ENCODE measurements around the gene IRF8. TPM values are rescaled to one million over a fixed set of nuclear protein-coding genes. Genes with fewer than 3 reads are reported as not detected.

Gene IRF8
- total and polyA plus RNA-seq, 3 experiments from 2014 or later = 2.1 to 22.0 (median 19.2) TPM

DNA sequence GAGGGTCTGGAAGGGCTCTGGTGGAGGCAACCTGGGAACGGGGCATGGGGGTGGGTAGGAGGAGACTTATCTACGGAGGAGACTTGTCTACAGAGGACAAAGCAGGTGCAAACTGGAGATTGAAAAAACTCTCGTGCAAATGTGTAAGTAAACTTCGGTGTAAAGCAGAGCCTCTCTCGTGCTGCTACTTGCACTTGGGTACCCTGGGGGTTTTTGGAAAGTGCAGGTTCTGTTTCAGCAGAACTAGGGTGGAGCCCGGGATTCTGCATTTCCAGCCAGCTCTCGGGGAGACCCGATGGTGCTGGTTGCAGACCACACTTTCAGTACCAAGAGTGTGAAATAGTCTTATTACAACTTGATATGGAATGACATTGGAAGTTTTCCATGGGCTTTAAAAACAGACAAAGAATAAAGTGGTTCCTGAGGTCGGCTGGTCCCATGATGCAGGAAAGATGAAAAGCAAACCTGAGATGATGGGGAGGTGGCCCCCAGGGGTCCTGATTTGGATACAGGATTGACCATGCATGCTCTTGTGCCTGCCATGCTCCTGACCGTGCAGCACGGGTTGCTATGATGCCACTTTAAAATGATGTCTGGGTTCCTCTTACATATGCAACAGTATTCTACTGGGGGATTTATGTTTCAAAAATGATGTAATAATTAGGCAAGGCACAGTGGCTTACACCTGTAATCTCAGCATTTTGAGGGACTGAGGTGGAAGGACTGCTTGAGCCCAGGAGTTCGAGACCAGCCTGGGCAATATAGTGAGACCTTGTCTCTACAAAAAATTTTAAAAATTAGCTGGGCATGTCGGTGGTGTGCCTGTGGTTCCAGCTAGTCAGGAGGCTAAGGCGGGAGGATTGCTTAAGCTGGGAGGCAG lies 69.3 kb downstream of the IRF8 start:
- peaks cover 0 to 4% of the 10 kb centered on the region in 2 donors for H3K27me3 Mint-ChIP-seq
- no peak overlapping the region for H3K4me3 Mint-ChIP-seq
- H3K27ac ChIP-seq (ENCODE audit: low read depth, low read length) = no peak overlapping the region
- H3K9me3 Mint-ChIP-seq = no peaks in the 10 kb centered on the region
- H3K4me1 ChIP-seq (ENCODE audit: insufficient read depth, low read length) = no peaks in the 10 kb centered on the region
- peaks cover 9 to 19% (median 12%) of the 10 kb centered on the region in 3 donors for H3K4me1 Mint-ChIP-seq
- no peaks in the 10 kb centered on the region for H3K9me3 ChIP-seq (ENCODE audit: low read length)
- H3K27me3 ChIP-seq (ENCODE audit: insufficient read depth, low read length, poor library complexity, severe bottlenecking) = no peaks in the 10 kb centered on the region
- no peaks in the 10 kb centered on the region for H3K36me3 Mint-ChIP-seq
- DNase-seq = no peak
- POLR2A ChIA-PET = no interaction called here
- peak overlapping the region in 1 of 8 donors; percentile 21 for H3K27ac Mint-ChIP-seq
- CTCF ChIA-PET = interaction anchor here (1.2 to 1.8 kb wide), 2 partner anchors 147 to 149 kb away, joined by 3 to 4 read pairs; no protein-coding TSS in a partner anchor
- H3K36me3 ChIP-seq (ENCODE audit: insufficient read depth, low read length) = no peaks in the 10 kb centered on the region
- H3K4me3 ChIP-seq (ENCODE audit: low read length) = no peak overlapping the region

DNA sequence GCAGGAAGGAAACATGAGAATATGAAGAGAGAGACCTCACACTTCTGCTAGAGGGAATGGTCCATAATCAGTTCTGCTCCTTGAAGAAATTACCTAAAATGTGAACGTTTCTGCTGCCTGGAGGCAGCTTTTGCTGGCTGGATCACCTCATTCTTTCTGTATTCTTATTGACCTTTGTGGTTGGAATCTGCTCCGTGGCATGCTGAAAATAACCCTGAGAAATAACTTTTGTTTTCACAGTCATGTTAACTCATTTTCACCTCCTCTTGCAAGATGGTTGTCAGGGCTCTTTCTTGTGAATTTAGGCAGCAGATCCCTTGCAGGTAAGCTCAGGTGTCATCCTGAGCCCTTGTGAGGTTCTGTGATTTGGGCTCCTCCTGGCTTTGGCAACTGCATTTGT lies 70.2 kb downstream of the IRF8 start:
- no peaks in the 10 kb centered on the region for H3K36me3 ChIP-seq (ENCODE audit: insufficient read depth, low read length)
- Mint-ChIP-seq H3K27me3 (peaks cover 0 to 4% of the 10 kb centered on the region in 2 donors), H3K4me1 (peaks cover 9 to 19% (median 12%) of the 10 kb centered on the region in 3 donors), H3K4me3 (no peak overlapping the region), H3K27ac (peak overlapping the region in 1 of 8 donors; percentile 14), H3K9me3 (no peaks in the 10 kb centered on the region), H3K36me3 (no peaks in the 10 kb centered on the region)
- H3K4me3 ChIP-seq (ENCODE audit: low read length) = no peak overlapping the region
- CTCF ChIA-PET = interaction anchor here (1.8 kb wide), 1 partner anchor 148 kb away, joined by 3 read pairs; no protein-coding TSS in a partner anchor
- H3K27me3 ChIP-seq (ENCODE audit: insufficient read depth, low read length, poor library complexity, severe bottlenecking) = no peaks in the 10 kb centered on the region
- H3K9me3 ChIP-seq (ENCODE audit: low read length) = no peaks in the 10 kb centered on the region
- POLR2A ChIA-PET = no interaction called here
- H3K4me1 ChIP-seq (ENCODE audit: insufficient read depth, low read length) = no peaks in the 10 kb centered on the region
- no peak for DNase-seq
- H3K27ac ChIP-seq (ENCODE audit: low read depth, low read length) = no peak overlapping the region

DNA sequence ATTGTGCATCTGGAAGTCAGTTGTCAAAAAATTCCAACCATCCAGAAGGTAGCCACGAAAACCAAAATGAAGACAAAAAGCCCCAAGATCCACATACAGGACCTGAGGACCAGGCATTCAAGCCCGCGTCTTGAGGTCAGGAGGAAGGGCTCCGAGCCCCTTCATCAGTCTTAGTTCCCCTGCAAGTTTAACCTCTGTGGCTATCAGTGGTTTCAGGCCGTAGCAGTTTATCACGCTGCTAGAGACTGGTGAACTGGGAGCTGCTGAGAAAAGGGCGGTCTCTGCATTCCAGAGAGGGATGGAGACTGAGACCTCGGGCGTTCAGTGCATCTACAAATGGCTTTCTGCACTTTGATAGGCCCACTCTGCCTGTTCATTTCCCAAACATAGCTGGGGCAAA lies 70.6 kb downstream of the IRF8 start:
- peaks cover 0 to 2% of the 10 kb centered on the region in 2 donors for H3K27me3 Mint-ChIP-seq
- POLR2A ChIA-PET = no interaction called here
- no peak overlapping the region for H3K27ac Mint-ChIP-seq

GRCh38 chr16:85970016-85970733 lies 71.2 kb downstream of the IRF8 start:
- no peaks in the 10 kb centered on the region for H3K36me3 Mint-ChIP-seq
- Histone ChIP-seq H3K4me1 (ENCODE audit: insufficient read depth, low read length) (no peaks in the 10 kb centered on the region), H3K36me3 (ENCODE audit: insufficient read depth, low read length) (no peaks in the 10 kb centered on the region), H3K27me3 (ENCODE audit: insufficient read depth, low read length, poor library complexity, severe bottlenecking) (no peaks in the 10 kb centered on the region), H3K9me3 (ENCODE audit: low read length) (no peaks in the 10 kb centered on the region), H3K27ac (ENCODE audit: low read depth, low read length) (no peak overlapping the region), H3K4me3 (ENCODE audit: low read length) (no peak overlapping the region)
- POLR2A ChIA-PET = no interaction called here
- peak overlapping the region in 1 of 8 donors; percentile 67 for H3K27ac Mint-ChIP-seq
- DNase-seq = no peak
- peaks cover 0 to 2% of the 10 kb centered on the region in 2 donors for H3K27me3 Mint-ChIP-seq
- CTCF ChIA-PET = interaction anchor here (1.8 kb wide), 1 partner anchor 149 kb away, joined by 3 read pairs; no protein-coding TSS in a partner anchor
- H3K4me1 Mint-ChIP-seq = peaks cover 9 to 19% (median 12%) of the 10 kb centered on the region in 3 donors
- H3K9me3 Mint-ChIP-seq = no peaks in the 10 kb centered on the region
- no peak overlapping the region for H3K4me3 Mint-ChIP-seq

More for the DNA sequence above, 70.6 kb downstream of the IRF8 start:
- no peak overlapping the region for H3K4me3 Mint-ChIP-seq
- H3K9me3 Mint-ChIP-seq = no peaks in the 10 kb centered on the region
- peaks cover 9 to 19% (median 12%) of the 10 kb centered on the region in 3 donors for H3K4me1 Mint-ChIP-seq
- no peaks in the 10 kb centered on the region for H3K4me1 ChIP-seq (ENCODE audit: insufficient read depth, low read length)
- H3K27ac ChIP-seq (ENCODE audit: low read depth, low read length) = no peak overlapping the region
- no peak for DNase-seq
- H3K4me3 ChIP-seq (ENCODE audit: low read length) = no peak overlapping the region
- no peaks in the 10 kb centered on the region for H3K27me3 ChIP-seq (ENCODE audit: insufficient read depth, low read length, poor library complexity, severe bottlenecking)
- no peaks in the 10 kb centered on the region for H3K36me3 Mint-ChIP-seq
- H3K9me3 ChIP-seq (ENCODE audit: low read length) = no peaks in the 10 kb centered on the region
- H3K36me3 ChIP-seq (ENCODE audit: insufficient read depth, low read length) = no peaks in the 10 kb centered on the region
- CTCF ChIA-PET = interaction anchor here (1.8 kb wide), 1 partner anchor 148 kb away, joined by 3 read pairs; no protein-coding TSS in a partner anchor

DNA sequence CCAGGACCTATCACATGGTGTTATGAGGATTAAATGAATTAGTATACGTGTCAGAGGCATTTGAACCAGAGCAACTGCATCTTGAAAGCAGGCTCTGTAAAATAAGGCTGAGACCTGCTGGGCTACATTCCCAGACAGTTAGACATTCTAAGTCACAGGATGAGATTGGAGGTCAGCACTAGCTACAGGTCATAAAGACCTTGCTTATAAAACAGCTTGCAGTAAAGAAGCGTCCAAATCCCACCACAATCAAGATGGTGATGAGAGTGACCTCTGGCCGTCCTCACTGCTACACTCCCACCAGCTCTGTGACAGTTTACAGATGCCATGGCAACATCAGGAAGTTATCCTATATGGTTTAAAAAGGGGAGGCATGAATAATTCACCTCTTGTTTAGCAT lies 71.8 kb downstream of the IRF8 start:
- H3K36me3 Mint-ChIP-seq = no peaks in the 10 kb centered on the region
- peaks cover 0 to 2% of the 10 kb centered on the region in 2 donors for H3K27me3 Mint-ChIP-seq
- no peak overlapping the region for H3K4me3 Mint-ChIP-seq
- no peaks in the 10 kb centered on the region for H3K9me3 ChIP-seq (ENCODE audit: low read length)
- H3K9me3 Mint-ChIP-seq = no peaks in the 10 kb centered on the region
- DNase-seq = no peak
- H3K27ac Mint-ChIP-seq = peak overlapping the region in 1 of 8 donors; percentile 67
- ChIA-PET CTCF (interaction anchor here (1.5 kb wide), 1 partner anchor 149 kb away, joined by 4 read pairs; no protein-coding TSS in a partner anchor), POLR2A (no interaction called here)
- H3K4me1 Mint-ChIP-seq = peaks cover 9 to 19% (median 12%) of the 10 kb centered on the region in 3 donors
- no peak overlapping the region for H3K4me3 ChIP-seq (ENCODE audit: low read length)
- H3K4me1 ChIP-seq (ENCODE audit: insufficient read depth, low read length) = no peaks in the 10 kb centered on the region
- no peak overlapping the region for H3K27ac ChIP-seq (ENCODE audit: low read depth, low read length)
- H3K27me3 ChIP-seq (ENCODE audit: insufficient read depth, low read length, poor library complexity, severe bottlenecking) = no peaks in the 10 kb centered on the region
- no peaks in the 10 kb centered on the region for H3K36me3 ChIP-seq (ENCODE audit: insufficient read depth, low read length)

Other genes with a start within 250 kb of the IRF8 start
- 10 to 100 TPM; 68.6 to 68.7 TPM for gene GINS2, start 210.2 kb upstream of the IRF8 start, total RNA-seq
- gene GINS2, start 210.2 kb upstream of the IRF8 start, polyA plus RNA-seq = 0.09 TPM
- gene C16orf74, start 148.1 kb upstream of the IRF8 start, total RNA-seq = 1 to 10 TPM; 1.1 to 1.3 TPM
- 10.7 TPM for gene C16orf74, start 148.1 kb upstream of the IRF8 start, polyA plus RNA-seq
- gene EMC8, start 99.6 kb upstream of the IRF8 start, total RNA-seq = 10 to 100 TPM; 52.2 to 56.2 TPM
- gene EMC8, start 99.6 kb upstream of the IRF8 start, polyA plus RNA-seq = 27.6 TPM
- gene COX4I1, start 99.5 kb upstream of the IRF8 start, total RNA-seq = 100 to 1,000 TPM; 449 to 470 TPM
- gene COX4I1, start 99.5 kb upstream of the IRF8 start, polyA plus RNA-seq = 951 TPM